Measurements from ENCODE around the gene FXYD7. TPM values are rescaled to one million over a fixed set of nuclear protein-coding genes. Genes with fewer than 3 reads are reported as not detected.

The FXYD7 gene
- polyA plus RNA-seq, 1 donor from 2014 or later, result 35.7 TPM

GRCh38 chr19:35136977-35137702 lies 5.9 kb upstream of the FXYD7 start:
- no peaks in the 10 kb centered on the region for H3K9me2 ChIP-seq (ENCODE audit: insufficient read depth, low read length)
- no peaks in the 10 kb centered on the region for H3K9me3 ChIP-seq (ENCODE audit: low read length)
- H3F3A ChIP-seq (ENCODE audit: insufficient read depth, low read length, poor library complexity, severe bottlenecking), result peaks cover 6% of the 10 kb centered on the region
- H3K79me2 ChIP-seq (replicated peaks; ENCODE audit: insufficient read depth, low read length), result no peaks in the 10 kb centered on the region
- peaks cover 13% of the 10 kb centered on the region for H3K27me3 ChIP-seq (ENCODE audit: insufficient read depth, low read depth, low read length)
- no peak overlapping the region for H3K4me3 ChIP-seq (ENCODE audit: low read length)
- H3K9ac ChIP-seq (ENCODE audit: low read length), result no peak overlapping the region
- H3K27ac ChIP-seq (ENCODE audit: low read length), result no peak overlapping the region
- H3K36me3 ChIP-seq (ENCODE audit: insufficient read depth, low read length), result no peaks in the 10 kb centered on the region
- H3K4me2 ChIP-seq (ENCODE audit: low read length), result no peak overlapping the region
- TF ChIP-seq EP300 (conservative IDR thresholded peaks at IDR 0.05; ENCODE audit: poor library complexity, severe bottlenecking) (no peak), EZH2 (IDR thresholded peaks at IDR 0.05; ENCODE audit: borderline replicate concordance, insufficient read depth, low read length, poor library complexity, severe bottlenecking) (no peak)
- H2AFZ ChIP-seq (ENCODE audit: low read depth, low read length), result no peak overlapping the region
- no peaks in the 10 kb centered on the region for H4K20me1 ChIP-seq (ENCODE audit: insufficient read depth)

GRCh38 chr19:35138305-35138892 lies 4.7 kb upstream of the FXYD7 start, which contains the start of gene FXYD1:
Gene FXYD1 (plus strand): TSS chr19:35138824. CDS start chr19:35140080, 1,256 bp downstream.
- no peaks in the 10 kb centered on the region for H3K79me2 ChIP-seq (replicated peaks; ENCODE audit: insufficient read depth, low read length)
- no peak within 1 kb of the TSS for H3K4me2 ChIP-seq (ENCODE audit: low read length)
- peaks cover 6% of the 10 kb centered on the region for H3F3A ChIP-seq (ENCODE audit: insufficient read depth, low read length, poor library complexity, severe bottlenecking)
- H3K9ac ChIP-seq (ENCODE audit: low read length), result no peak within 1 kb of the TSS
- TF ChIP-seq POLR2AphosphoS5 (IDR thresholded peaks at IDR 0.05) (no peak), REST (IDR thresholded peaks at IDR 0.05; ENCODE audit: borderline replicate concordance) (no peak), TAF1 (IDR thresholded peaks at IDR 0.05; ENCODE audit: low read depth) (no peak), SMC3 (conservative IDR thresholded peaks at IDR 0.05; ENCODE audit: poor library complexity) (no peak), RAD21 (conservative IDR thresholded peaks at IDR 0.05) (no peak), CTCF (IDR thresholded peaks at IDR 0.05; ENCODE audit: poor library complexity, severe bottlenecking) (no peak), EZH2 (IDR thresholded peaks at IDR 0.05; ENCODE audit: borderline replicate concordance, insufficient read depth, low read length, poor library complexity, severe bottlenecking) (no peak), EP300 (conservative IDR thresholded peaks at IDR 0.05; ENCODE audit: poor library complexity, severe bottlenecking) (no peak), MXI1 (conservative IDR thresholded peaks at IDR 0.05; ENCODE audit: poor library complexity, severe bottlenecking) (no peak)
- no peaks in the 10 kb centered on the region for H3K9me3 ChIP-seq (ENCODE audit: low read length)
- no peaks in the 10 kb centered on the region for H4K20me1 ChIP-seq (ENCODE audit: insufficient read depth)
- no peak within 1 kb of the TSS for H2AFZ ChIP-seq (ENCODE audit: low read depth, low read length)
- no peaks in the 10 kb centered on the region for H3K36me3 ChIP-seq (ENCODE audit: insufficient read depth, low read length)
- peaks cover 18% of the 10 kb centered on the region for H3K27me3 ChIP-seq (ENCODE audit: insufficient read depth, low read depth, low read length)
- no peak within 1 kb of the TSS for H3K27ac ChIP-seq (ENCODE audit: low read length)
- no peaks in the 10 kb centered on the region for H3K9me2 ChIP-seq (ENCODE audit: insufficient read depth, low read length)
- H3K4me3 ChIP-seq (ENCODE audit: low read length), result no peak within 1 kb of the TSS

Data from neural cell (in vitro differentiated cells).